DOHH2 (cell line): ENCODE data around the gene FGGY.
"Not testable (repeated sequence)": the region's sequence is repeated elsewhere in the genome, so short reads cannot be mapped to it uniquely, and the experiment has no call there.

Experiments
- H3F3A ChIP-seq: fragments of 200-600 bp; sonication (generic), shearing (Covaris generic); 2 replicates; pipeline ENCODE4 v1.6.0; 2016; ENCODE audit warnings: antibody characterized with exemption, mild to moderate bottlenecking; ENCODE audit not compliant: control insufficient read depth, insufficient read depth
- H3K27ac ChIP-seq: fragments of 200-600 bp; sonication (generic); 2 replicates; pipeline ENCODE4 v1.5.1; 2014; ENCODE audit warnings: low read depth, mild to moderate bottlenecking, low read length, moderate library complexity
- H3K27me3 ChIP-seq: fragments of 200-600 bp; sonication (generic); 2 replicates; pipeline ENCODE4 v1.6.1; 2014; ENCODE audit warnings: mild to moderate bottlenecking, low read length, mixed read lengths; ENCODE audit not compliant: control insufficient read depth
- H3K36me3 ChIP-seq: fragments of 200-600 bp; sonication (generic); 2 replicates; pipeline ENCODE4 v1.6.1; 2014; ENCODE audit warnings: mild to moderate bottlenecking, low read length, moderate library complexity, mixed read lengths; ENCODE audit not compliant: control insufficient read depth
- H3K4me1 ChIP-seq: fragments of 200-600 bp; sonication (generic); 2 replicates; pipeline ENCODE4 v1.6.1; 2014; ENCODE audit warnings: mild to moderate bottlenecking, low read length, mixed read lengths; ENCODE audit not compliant: control insufficient read depth
- H3K4me2 ChIP-seq: fragments of 200-600 bp; sonication (generic); 2 replicates; pipeline ENCODE4 v1.6.0; 2014; ENCODE audit warnings: mild to moderate bottlenecking, low read length, moderate library complexity
- H3K4me3 ChIP-seq: fragments of 200-600 bp; sonication (generic); 2 replicates; pipeline ENCODE4 v1.5.1; 2014; ENCODE audit warnings: mild to moderate bottlenecking, low read length, mixed read lengths
- H3K79me2 ChIP-seq: fragments of 200-600 bp; sonication (generic); 2 replicates; pipeline ENCODE4 v1.6.1; 2014; ENCODE audit warnings: mild to moderate bottlenecking, low read length, mixed read lengths; ENCODE audit not compliant: control insufficient read depth
- H3K9me2 ChIP-seq: fragments of 200-600 bp; sonication (generic); replicated peaks from 2 replicates; pipeline ENCODE4 v1.6.1; 2014; ENCODE audit warnings: mild to moderate bottlenecking, low read length, mixed read lengths; ENCODE audit not compliant: control insufficient read depth
- H3K9me3 ChIP-seq: fragments of 200-600 bp; sonication (generic); 2 replicates; pipeline ENCODE4 v1.6.1; 2014; ENCODE audit warnings: antibody characterized with exemption, low read length, mixed read lengths; ENCODE audit not compliant: control insufficient read depth, insufficient read depth
- H4K20me1 ChIP-seq: fragments of 200-600 bp; sonication (generic); 2 replicates; pipeline ENCODE4 v1.6.0; 2014; ENCODE audit warnings: low read depth, mild to moderate bottlenecking, antibody characterized with exemption, low read length, moderate library complexity; ENCODE audit not compliant: control insufficient read depth, insufficient read depth
- EZH2phosphoT487 ChIP-seq: fragments of 200-600 bp; sonication (generic); IDR thresholded peaks from 2 replicates; pipeline ENCODE4 v1.6.1; 2017; ENCODE audit warnings: borderline replicate concordance, mild to moderate bottlenecking, antibody characterized with exemption, low read length, moderate library complexity, mixed read lengths
- TF ChIP-seq, protein P1 (sequence below): fragments of 200-600 bp; sonication (generic); IDR thresholded peaks from one replicate; pipeline ENCODE4 v1.5.1; 2014; ENCODE audit warnings: antibody characterized with exemption, mild to moderate bottlenecking, low read depth, low read length; ENCODE audit not compliant: poor library complexity, severe bottlenecking

Gene FGGY

DNA sequence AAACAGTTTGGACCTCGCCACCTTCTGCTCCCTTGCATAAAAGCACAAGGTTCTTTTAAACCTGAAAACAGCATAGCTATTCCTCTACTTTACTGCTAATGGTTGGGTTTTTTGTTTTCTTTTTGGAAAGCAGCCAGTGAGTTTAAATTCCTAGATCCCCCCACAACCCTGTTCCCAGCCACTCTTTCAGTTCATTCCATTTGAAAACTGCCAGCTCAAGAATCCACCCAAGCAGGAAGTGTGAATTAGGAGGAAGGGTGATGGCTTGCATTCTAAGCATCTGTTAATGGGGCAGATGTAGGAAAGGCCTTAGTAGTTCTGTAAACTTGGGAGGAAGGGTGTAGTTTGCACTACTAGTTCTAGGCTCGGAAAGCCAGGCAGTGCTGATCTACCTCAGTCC is 344.9 kb downstream of the FGGY start:
- TF ChIP-seq, protein P1, sequence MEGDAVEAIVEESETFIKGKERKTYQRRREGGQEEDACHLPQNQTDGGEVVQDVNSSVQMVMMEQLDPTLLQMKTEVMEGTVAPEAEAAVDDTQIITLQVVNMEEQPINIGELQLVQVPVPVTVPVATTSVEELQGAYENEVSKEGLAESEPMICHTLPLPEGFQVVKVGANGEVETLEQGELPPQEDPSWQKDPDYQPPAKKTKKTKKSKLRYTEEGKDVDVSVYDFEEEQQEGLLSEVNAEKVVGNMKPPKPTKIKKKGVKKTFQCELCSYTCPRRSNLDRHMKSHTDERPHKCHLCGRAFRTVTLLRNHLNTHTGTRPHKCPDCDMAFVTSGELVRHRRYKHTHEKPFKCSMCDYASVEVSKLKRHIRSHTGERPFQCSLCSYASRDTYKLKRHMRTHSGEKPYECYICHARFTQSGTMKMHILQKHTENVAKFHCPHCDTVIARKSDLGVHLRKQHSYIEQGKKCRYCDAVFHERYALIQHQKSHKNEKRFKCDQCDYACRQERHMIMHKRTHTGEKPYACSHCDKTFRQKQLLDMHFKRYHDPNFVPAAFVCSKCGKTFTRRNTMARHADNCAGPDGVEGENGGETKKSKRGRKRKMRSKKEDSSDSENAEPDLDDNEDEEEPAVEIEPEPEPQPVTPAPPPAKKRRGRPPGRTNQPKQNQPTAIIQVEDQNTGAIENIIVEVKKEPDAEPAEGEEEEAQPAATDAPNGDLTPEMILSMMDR = no peak
- no peak for TF ChIP-seq EZH2phosphoT487

DNA sequence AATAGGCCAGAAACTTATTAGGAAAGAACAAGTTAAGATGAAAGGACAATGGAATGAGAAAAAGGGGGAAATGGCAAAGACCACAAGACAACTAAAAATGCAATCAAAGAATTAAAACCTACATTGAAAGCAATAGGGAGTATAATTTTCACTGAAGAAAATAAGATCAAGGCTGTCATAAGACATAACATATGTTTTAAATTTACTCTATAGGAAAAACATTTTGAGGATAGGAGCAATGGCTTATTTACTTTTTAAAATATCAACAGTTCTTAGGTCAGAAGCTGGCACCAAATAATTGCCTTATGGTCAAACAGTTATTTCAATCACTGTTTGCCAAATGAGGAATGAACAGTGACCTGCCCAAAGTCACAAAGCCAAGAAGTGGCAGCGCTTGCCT is 346.6 kb downstream of the FGGY start:
- Histone ChIP-seq H3K27me3 (no peaks in the 10 kb centered on the region), H3F3A (no peaks in the 10 kb centered on the region), H3K79me2 (no peaks in the 10 kb centered on the region), H3K27ac (no peak overlapping the region), H4K20me1 (no peaks in the 10 kb centered on the region), H3K4me1 (no peaks in the 10 kb centered on the region), H3K9me2 (no peaks in the 10 kb centered on the region), H3K36me3 (no peaks in the 10 kb centered on the region), H3K4me3 (no peak overlapping the region), H3K4me2 (no peak overlapping the region), H3K9me3 (no peaks in the 10 kb centered on the region)
- TF ChIP-seq, protein P1 = no peak
- no peak for TF ChIP-seq EZH2phosphoT487

More for the DNA sequence above, 344.9 kb downstream of the FGGY start:
- Histone ChIP-seq H3K36me3 (no peaks in the 10 kb centered on the region), H3K27ac (no peak overlapping the region), H3K79me2 (no peaks in the 10 kb centered on the region), H3K9me2 (no peaks in the 10 kb centered on the region), H3F3A (no peaks in the 10 kb centered on the region), H3K27me3 (no peaks in the 10 kb centered on the region), H3K9me3 (no peaks in the 10 kb centered on the region), H3K4me3 (no peak overlapping the region), H3K4me2 (no peak overlapping the region), H3K4me1 (no peaks in the 10 kb centered on the region), H4K20me1 (no peaks in the 10 kb centered on the region)

DNA sequence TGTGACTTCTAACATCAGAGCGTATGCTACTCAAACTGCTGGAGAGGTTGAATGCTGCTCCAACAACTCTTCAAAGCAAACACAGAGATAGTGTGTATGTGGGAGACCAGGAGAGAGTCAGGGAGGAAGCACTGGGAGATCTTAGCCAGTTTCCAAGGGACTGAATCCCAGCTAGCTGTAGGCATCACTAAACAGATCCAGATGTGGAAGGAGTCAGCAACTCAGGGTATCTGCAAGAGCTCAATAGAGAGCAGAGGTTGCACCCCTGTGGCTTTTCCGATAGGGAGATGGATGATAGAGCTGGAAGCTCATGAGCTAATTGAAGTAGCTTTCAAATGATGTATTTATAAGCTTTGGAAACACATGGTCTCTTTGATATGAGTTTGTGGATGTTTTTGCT is 349.0 kb downstream of the FGGY start:
- no peak overlapping the region for H3K27ac ChIP-seq

DNA sequence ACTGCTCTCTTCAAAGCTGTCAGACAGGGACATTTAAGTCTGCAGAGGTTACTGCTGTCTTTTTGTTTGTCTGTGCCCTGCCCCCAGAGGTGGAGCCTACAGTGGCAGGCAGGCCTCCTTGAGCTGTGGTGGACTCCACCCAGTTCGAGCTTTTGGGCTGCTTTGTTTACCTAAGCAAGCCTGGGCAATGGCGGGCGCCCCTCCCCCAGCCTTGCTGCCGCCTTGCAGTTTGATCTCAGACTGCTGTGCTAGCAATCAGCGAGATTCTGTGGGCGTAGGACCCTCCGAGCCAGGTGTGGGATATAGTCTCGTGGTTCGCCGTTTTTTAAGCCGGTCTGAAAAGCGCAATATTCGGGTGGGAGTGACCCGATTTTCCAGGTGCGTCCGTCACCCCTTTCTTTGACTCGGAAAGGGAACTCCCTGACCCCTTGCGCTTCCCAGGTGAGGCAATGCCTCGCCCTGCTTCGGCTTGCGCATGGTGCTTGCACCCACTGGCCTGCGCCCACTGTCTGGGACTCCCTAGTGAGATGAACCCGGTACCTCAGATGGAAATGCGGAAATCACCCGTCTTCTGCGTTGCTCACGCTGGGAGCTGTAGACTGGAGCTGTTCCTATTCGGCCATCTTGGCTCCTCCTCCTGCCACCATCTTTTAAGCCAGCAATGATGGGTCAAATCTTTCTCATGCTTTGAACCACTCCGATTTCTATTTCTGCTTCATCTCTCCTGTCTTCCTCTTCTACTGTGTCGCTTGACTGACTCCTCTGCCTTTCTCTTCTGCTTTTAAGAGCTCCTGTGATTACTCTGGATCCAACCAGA is 356.5 kb downstream of the FGGY start:
- not testable (repeated sequence) for H3F3A ChIP-seq, H3K27me3 ChIP-seq, H3K27ac ChIP-seq, H3K4me2 ChIP-seq, H4K20me1 ChIP-seq, H3K9me3 ChIP-seq, H3K4me3 ChIP-seq, H3K4me1 ChIP-seq, H3K79me2 ChIP-seq, H3K36me3 ChIP-seq, H3K9me2 ChIP-seq

More for the DNA sequence above, 349.0 kb downstream of the FGGY start:
- Histone ChIP-seq H3K4me3 (no peak overlapping the region), H3F3A (no peaks in the 10 kb centered on the region), H3K9me2 (no peaks in the 10 kb centered on the region), H3K4me1 (no peaks in the 10 kb centered on the region), H4K20me1 (no peaks in the 10 kb centered on the region), H3K79me2 (no peaks in the 10 kb centered on the region), H3K4me2 (no peak overlapping the region), H3K27me3 (no peaks in the 10 kb centered on the region), H3K36me3 (no peaks in the 10 kb centered on the region), H3K9me3 (no peaks in the 10 kb centered on the region)
- no peak for TF ChIP-seq EZH2phosphoT487
- TF ChIP-seq, protein P1 = no peak
